IMR-90 (cell line): ENCODE results near the gene CYBRD1. TPM values are rescaled to one million over a fixed set of nuclear protein-coding genes. Genes with fewer than 3 reads are reported as not detected.

Experiments
- ATAC-seq: fragments of 200-7000 bp; cut with Tn5 transposase; 2 replicates; pipeline ENCODE4 v1.9.1; 2020; ENCODE audit warnings: low read depth, mild to moderate bottlenecking, moderate library complexity
- BruUV-seq: library from RNA; stranded (reverse); fragments of 400-500 nt; replicated peaks from 2 replicates; lab custom pipeline; 2021; lab: Mats Ljungman, UMichigan
- CTCF ChIA-PET: fragments of 300-600 bp; formaldehyde crosslinking; extraction: SDS; loops from one replicate; lab custom pipeline; 2021; ENCODE audit warnings: antibody characterized with exemption; lab: Yijun Ruan, JAX
- POLR2A ChIA-PET: fragments of 300-600 bp; sonication (Branson Sonifier 250); formaldehyde crosslinking; loops from one replicate; lab custom pipeline; 2022; ENCODE audit warnings: antibody characterized with exemption; ENCODE audit not compliant: unreplicated experiment; lab: Charles Lee
- DNase-seq: peaks from one replicate; pipeline ENCODE4 v3.0.0; 2013
- H2AFZ ChIP-seq: replicated peaks from 2 replicates; pipeline ENCODE3; 2013; ENCODE audit warnings: low read length, mild to moderate bottlenecking; ENCODE audit not compliant: poor library complexity
- H2AK5ac ChIP-seq: 2 replicates; pipeline ENCODE4 v1.6.1; 2013; ENCODE audit warnings: low read depth, low read length, inconsistent platforms
- H2AK9ac ChIP-seq: replicated peaks from 2 replicates; pipeline ENCODE3; 2013; ENCODE audit warnings: mild to moderate bottlenecking, low read depth, low read length, moderate library complexity; ENCODE audit not compliant: poor library complexity
- H2BK120ac ChIP-seq: 2 replicates; pipeline ENCODE4 v1.6.1; 2013; ENCODE audit warnings: low read depth, low read length, inconsistent platforms
- H2BK15ac ChIP-seq: 3 replicates; pipeline ENCODE4 v1.6.1; 2013; ENCODE audit warnings: low read depth, low read length, inconsistent platforms
- H2BK20ac ChIP-seq: 2 replicates; pipeline ENCODE4 v1.6.1; 2013; ENCODE audit warnings: low read depth, mild to moderate bottlenecking, inconsistent platforms, low read length, moderate library complexity
- H2BK5ac ChIP-seq: 2 replicates; pipeline ENCODE4 v1.6.1; 2013; ENCODE audit warnings: mild to moderate bottlenecking, low read depth, low read length, inconsistent platforms; ENCODE audit not compliant: poor library complexity, severe bottlenecking
- H3K14ac ChIP-seq: replicated peaks from 2 replicates; pipeline ENCODE4 v1.6.1; 2013; ENCODE audit warnings: low read depth, low read length, inconsistent platforms
- H3K18ac ChIP-seq: 2 replicates; pipeline ENCODE4 v1.6.1; 2013; ENCODE audit warnings: low read depth, low read length, control low read depth
- H3K23ac ChIP-seq: 2 replicates; pipeline ENCODE4 v1.6.1; 2013; ENCODE audit warnings: low read depth, low read length, inconsistent platforms
- H3K27ac ChIP-seq: 2 replicates; pipeline ENCODE4 v1.5.1; 2013; ENCODE audit warnings: mild to moderate bottlenecking, control low read depth, low read length; ENCODE audit not compliant: insufficient read depth
- H3K27me3 ChIP-seq: 2 replicates; pipeline ENCODE4 v1.6.1; 2013; ENCODE audit warnings: low read length; ENCODE audit not compliant: control insufficient read depth, insufficient read depth
- H3K36me3 ChIP-seq: 2 replicates; pipeline ENCODE4 v1.6.1; 2013; ENCODE audit warnings: low read length, mixed read lengths; ENCODE audit not compliant: control insufficient read depth, insufficient read depth
- H3K4ac ChIP-seq: 2 replicates; pipeline ENCODE4 v1.6.1; 2013; ENCODE audit warnings: low read depth, low read length, inconsistent platforms
- H3K4me1 ChIP-seq: 2 replicates; pipeline ENCODE4 v1.6.1; 2013; ENCODE audit warnings: low read length, mixed read lengths; ENCODE audit not compliant: control insufficient read depth, insufficient read depth
- H3K4me2 ChIP-seq: 2 replicates; pipeline ENCODE4 v1.6.1; 2013; ENCODE audit warnings: low read depth, mild to moderate bottlenecking, control low read depth, low read length, moderate library complexity
- H3K4me3 ChIP-seq: 2 replicates; pipeline ENCODE4 v1.5.1; 2013; ENCODE audit warnings: low read depth, mild to moderate bottlenecking, control low read depth, low read length, moderate library complexity; ENCODE audit not compliant: insufficient read depth
- H3K56ac ChIP-seq: 2 replicates; pipeline ENCODE4 v1.6.1; 2013; ENCODE audit warnings: low read length, inconsistent platforms; ENCODE audit not compliant: insufficient read depth; ENCODE audit errors: extremely low read depth
- H3K79me1 ChIP-seq, 2 experiments: 2 replicates each; pipeline ENCODE4 v1.6.1; 2013; ENCODE audit warnings: low read length in 2 of 2, inconsistent platforms in 1 of 2, low read depth in 1 of 2
- H3K9ac ChIP-seq: 2 replicates; pipeline ENCODE4 v1.6.1; 2013; ENCODE audit warnings: low read depth, low read length, control low read depth
- H3K9me1 ChIP-seq: 2 replicates; pipeline ENCODE4 v1.6.1; 2013; ENCODE audit warnings: low read length, inconsistent platforms; ENCODE audit not compliant: insufficient read depth
- H3K9me3 ChIP-seq: 2 replicates; pipeline ENCODE4 v1.6.1; 2013; ENCODE audit warnings: low read length; ENCODE audit not compliant: control insufficient read depth, insufficient read depth
- H4K20me1 ChIP-seq: 2 replicates; pipeline ENCODE4 v1.6.1; 2013; ENCODE audit warnings: low read length, inconsistent platforms; ENCODE audit not compliant: insufficient read depth
- H4K5ac ChIP-seq: 2 replicates; pipeline ENCODE4 v1.6.1; 2013; ENCODE audit warnings: mild to moderate bottlenecking, low read depth, low read length, control low read depth
- H4K8ac ChIP-seq, 2 experiments: 2 replicates each; pipeline ENCODE4 v1.6.1; 2013; ENCODE audit warnings: low read depth in 2 of 2, low read length in 2 of 2, control low read depth in 1 of 2, inconsistent platforms in 1 of 2
- H4K91ac ChIP-seq: 2 replicates; pipeline ENCODE4 v1.6.1; 2013; ENCODE audit warnings: low read depth, low read length, inconsistent platforms; ENCODE audit not compliant: insufficient read depth
- BHLHE40 ChIP-seq: fragments of 150-350 bp; IDR thresholded peaks from 2 replicates; pipeline ENCODE4 v1.6.1; 2016; ENCODE audit warnings: mild to moderate bottlenecking, low read depth, low read length
- CEBPB ChIP-seq: IDR thresholded peaks from 2 replicates; pipeline ENCODE4 v1.6.1; 2012; ENCODE audit warnings: low read depth, low read length, improper control_type of control experiment
- CHD1 ChIP-seq: IDR thresholded peaks from 2 replicates; pipeline ENCODE4 v1.6.1; 2012; ENCODE audit warnings: low read depth, low read length, improper control_type of control experiment
- FOS ChIP-seq: fragments of 150-350 bp; IDR thresholded peaks from 2 replicates; pipeline ENCODE4 v1.6.1; 2016; ENCODE audit warnings: low read depth, low read length
- MAFK ChIP-seq: IDR thresholded peaks from 2 replicates; pipeline ENCODE4 v1.6.1; 2012; ENCODE audit warnings: low read depth, low read length, improper control_type of control experiment
- MAZ ChIP-seq: IDR thresholded peaks from 2 replicates; pipeline ENCODE4 v1.6.1; 2012; ENCODE audit warnings: low read depth, mild to moderate bottlenecking, low read length, improper control_type of control experiment, moderate library complexity, borderline replicate concordance
- MXI1 ChIP-seq: IDR thresholded peaks from 2 replicates; pipeline ENCODE4 v1.6.1; 2012; ENCODE audit warnings: low read depth, mild to moderate bottlenecking, low read length, moderate library complexity, borderline replicate concordance
- NFE2L2 ChIP-seq: fragments of 150-350 bp; IDR thresholded peaks from 2 replicates; pipeline ENCODE4 v1.6.1; 2016; ENCODE audit warnings: low read depth, mild to moderate bottlenecking, low read length
- POLR2A ChIP-seq: IDR thresholded peaks from 2 replicates; pipeline ENCODE4 v1.6.1; 2012; ENCODE audit warnings: mild to moderate bottlenecking, low read depth, low read length
- RAD21 ChIP-seq: IDR thresholded peaks from 2 replicates; pipeline ENCODE4 v1.6.1; 2012; ENCODE audit warnings: low read length, improper control_type of control experiment
- RCOR1 ChIP-seq: IDR thresholded peaks from 2 replicates; pipeline ENCODE4 v1.6.1; 2012; ENCODE audit warnings: mild to moderate bottlenecking, low read length, improper control_type of control experiment; ENCODE audit not compliant: insufficient replicate concordance
- RFX5 ChIP-seq: IDR thresholded peaks from 2 replicates; pipeline ENCODE4 v1.8.0; 2012; ENCODE audit warnings: low read depth, mild to moderate bottlenecking, low read length, moderate library complexity
- SMC3 ChIP-seq: fragments of 150-350 bp; IDR thresholded peaks from 2 replicates; pipeline ENCODE4 v1.6.1; 2016; ENCODE audit warnings: low read depth, mild to moderate bottlenecking, antibody characterized with exemption, low read length, moderate library complexity
- WGBS, 2 experiments: methylation state at CpG; one replicate each; pipeline versions ENCODE4 v1.1.5 to v1.1.7; 2013; ENCODE audit warnings: missing lambda C conversion rate in 2 of 2; ENCODE audit not compliant: insufficient read length in 1 of 2; ENCODE audit errors: extremely low coverage in 2 of 2; 5-methylcytosine and 5-hydroxymethylcytosine counted together
- dilution Hi-C: fragments of 300-500 bp; cut with HindIII; formaldehyde crosslinking; loops from one replicate; pipeline ENCODE4 v1.14.3; 2018; ENCODE audit warnings: low sequenced_read_pairs; ENCODE audit not compliant: unreplicated experiment
- in situ Hi-C: fragments of 300-500 bp; cut with MboI; formaldehyde crosslinking; loops from 3 replicates; pipeline ENCODE4 v1.14.3; 2019; ENCODE audit warnings: low sequenced_read_pairs, inconsistent platforms, mixed read lengths
- intact Hi-C: fragments of 100-400 bp; cut with micrococcal nuclease; formaldehyde crosslinking; loops from 2 replicates; pipeline ENCODE4 v1.10.0; 2022
- polyA plus RNA-seq, 3 experiments: library from polyadenylated mRNA; depleted of rRNA; stranded (reverse); fragments of >200 nt; gene quantifications; 2 replicates each; pipeline ENCODE4 v1.2.3, GENCODE V29; 2012; ENCODE audit warnings: low replicate concordance in 1 of 3
- total RNA-seq: library from RNA; depleted of rRNA; stranded (reverse); fragments of >200 nt; gene quantifications from 2 replicates; pipeline ENCODE4 v1.2.3, GENCODE V29; 2012
- TF ChIP-seq, protein P1 (sequence below): conservative IDR thresholded peaks from 2 replicates; pipeline ENCODE4 v1.5.1; 2012; ENCODE audit warnings: mild to moderate bottlenecking, low read depth, low read length, improper control_type of control experiment
- TF ChIP-seq, protein P2 (sequence below): fragments of 150-350 bp; IDR thresholded peaks from 2 replicates; pipeline ENCODE4 v1.6.1; 2017; ENCODE audit warnings: mild to moderate bottlenecking, antibody characterized with exemption, low read length, low read depth
- TF ChIP-seq, protein P3 (sequence below): fragments of 150-350 bp; IDR thresholded peaks from 2 replicates; pipeline ENCODE4 v1.6.1; 2016; ENCODE audit warnings: low read depth, mild to moderate bottlenecking, low read length, moderate library complexity, borderline replicate concordance

CYBRD1 gene
- total and polyA plus RNA-seq, 2 of the 4 experiments (the other 2 are of a cell fraction), result 53.2 to 103 TPM

DNA sequence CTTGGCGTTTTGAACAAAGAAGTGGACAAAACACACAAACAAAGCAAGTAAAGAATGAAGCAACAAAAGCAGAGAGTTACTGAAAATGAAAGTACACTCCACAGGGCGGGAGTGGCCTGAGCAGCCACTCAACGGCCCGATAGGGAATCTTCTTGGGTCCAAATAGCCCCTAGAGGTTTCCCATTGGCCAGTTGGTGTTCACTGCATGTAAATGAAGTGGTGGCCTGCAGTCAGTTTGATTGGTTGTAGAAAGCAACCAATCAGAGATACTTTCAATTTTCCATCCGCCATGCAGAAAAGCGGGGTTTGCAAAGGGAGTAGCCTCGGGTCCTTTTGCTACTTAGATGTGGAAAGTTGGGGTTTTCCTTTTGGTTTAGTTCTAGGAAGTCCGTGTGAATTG is 31.6 kb downstream of the CYBRD1 start:
- intact Hi-C loops, result no loop called here
- Histone ChIP-seq H3K9me1 (peaks cover 5% of the 10 kb centered on the region; the same call in 1 of the 2 replicates), H4K8ac (no peak overlapping the region), H4K91ac (no peak overlapping the region), H3K4ac (no peak overlapping the region), H2BK5ac (no peak overlapping the region), H4K5ac (no peak overlapping the region), H3K4me3 (no peak overlapping the region), H3K27ac (no peak overlapping the region), H2BK120ac (no peak overlapping the region), H2BK15ac (no peak overlapping the region), H2AFZ (no peak overlapping the region), H3K4me2 (no peak overlapping the region), H3K18ac (no peak overlapping the region), H3K23ac (no peak overlapping the region; the same call in 1 of the 2 replicates), H3K79me1 (peaks cover 3 to 7% of the 10 kb centered on the region in 2 experiments; a peak in 1 of 4 replicates), H3K4me1 (peaks cover 7% of the 10 kb centered on the region; the same call in 1 of the 2 replicates), H2BK20ac (no peak overlapping the region), H2AK9ac (no peak overlapping the region), H3K36me3 (peaks cover 20% of the 10 kb centered on the region), H3K14ac (no peak overlapping the region), H4K20me1 (no peaks in the 10 kb centered on the region), H3K27me3 (no peaks in the 10 kb centered on the region), H3K56ac (no peak overlapping the region), H3K9me3 (no peaks in the 10 kb centered on the region), H2AK5ac (no peak overlapping the region), H3K9ac (no peak overlapping the region)
- no peak for ATAC-seq
- 90% methylated on average over 2 of the region's 8 CpGs; no CpG with 5 or more reads in 1 of the 2 experiments for WGBS, 2 experiments
- CTCF ChIA-PET, result no interaction called here
- dilution Hi-C loops, result no loop called here
- TF ChIP-seq, protein P1, sequence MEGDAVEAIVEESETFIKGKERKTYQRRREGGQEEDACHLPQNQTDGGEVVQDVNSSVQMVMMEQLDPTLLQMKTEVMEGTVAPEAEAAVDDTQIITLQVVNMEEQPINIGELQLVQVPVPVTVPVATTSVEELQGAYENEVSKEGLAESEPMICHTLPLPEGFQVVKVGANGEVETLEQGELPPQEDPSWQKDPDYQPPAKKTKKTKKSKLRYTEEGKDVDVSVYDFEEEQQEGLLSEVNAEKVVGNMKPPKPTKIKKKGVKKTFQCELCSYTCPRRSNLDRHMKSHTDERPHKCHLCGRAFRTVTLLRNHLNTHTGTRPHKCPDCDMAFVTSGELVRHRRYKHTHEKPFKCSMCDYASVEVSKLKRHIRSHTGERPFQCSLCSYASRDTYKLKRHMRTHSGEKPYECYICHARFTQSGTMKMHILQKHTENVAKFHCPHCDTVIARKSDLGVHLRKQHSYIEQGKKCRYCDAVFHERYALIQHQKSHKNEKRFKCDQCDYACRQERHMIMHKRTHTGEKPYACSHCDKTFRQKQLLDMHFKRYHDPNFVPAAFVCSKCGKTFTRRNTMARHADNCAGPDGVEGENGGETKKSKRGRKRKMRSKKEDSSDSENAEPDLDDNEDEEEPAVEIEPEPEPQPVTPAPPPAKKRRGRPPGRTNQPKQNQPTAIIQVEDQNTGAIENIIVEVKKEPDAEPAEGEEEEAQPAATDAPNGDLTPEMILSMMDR, result no peak
- TF ChIP-seq POLR2A, result no peak
- TF ChIP-seq, protein P2, sequence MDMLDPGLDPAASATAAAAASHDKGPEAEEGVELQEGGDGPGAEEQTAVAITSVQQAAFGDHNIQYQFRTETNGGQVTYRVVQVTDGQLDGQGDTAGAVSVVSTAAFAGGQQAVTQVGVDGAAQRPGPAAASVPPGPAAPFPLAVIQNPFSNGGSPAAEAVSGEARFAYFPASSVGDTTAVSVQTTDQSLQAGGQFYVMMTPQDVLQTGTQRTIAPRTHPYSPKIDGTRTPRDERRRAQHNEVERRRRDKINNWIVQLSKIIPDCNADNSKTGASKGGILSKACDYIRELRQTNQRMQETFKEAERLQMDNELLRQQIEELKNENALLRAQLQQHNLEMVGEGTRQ, result no peak
- no peak for TF ChIP-seq RAD21
- no peak for TF ChIP-seq RCOR1
- TF ChIP-seq MXI1, result no peak
- no peak for TF ChIP-seq CEBPB
- TF ChIP-seq SMC3, result no peak
- no peak for TF ChIP-seq BHLHE40
- TF ChIP-seq MAZ, result no peak
- TF ChIP-seq NFE2L2, result no peak
- no peak for TF ChIP-seq RFX5
- no peak for TF ChIP-seq MAFK
- no peak for TF ChIP-seq CHD1
- no peak for TF ChIP-seq FOS
- TF ChIP-seq, protein P3, sequence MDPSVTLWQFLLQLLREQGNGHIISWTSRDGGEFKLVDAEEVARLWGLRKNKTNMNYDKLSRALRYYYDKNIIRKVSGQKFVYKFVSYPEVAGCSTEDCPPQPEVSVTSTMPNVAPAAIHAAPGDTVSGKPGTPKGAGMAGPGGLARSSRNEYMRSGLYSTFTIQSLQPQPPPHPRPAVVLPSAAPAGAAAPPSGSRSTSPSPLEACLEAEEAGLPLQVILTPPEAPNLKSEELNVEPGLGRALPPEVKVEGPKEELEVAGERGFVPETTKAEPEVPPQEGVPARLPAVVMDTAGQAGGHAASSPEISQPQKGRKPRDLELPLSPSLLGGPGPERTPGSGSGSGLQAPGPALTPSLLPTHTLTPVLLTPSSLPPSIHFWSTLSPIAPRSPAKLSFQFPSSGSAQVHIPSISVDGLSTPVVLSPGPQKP, result no peak
- POLR2A ChIA-PET, result no interaction called here
- in situ Hi-C loops, result no loop called here
- no TSS peak for BruUV-seq
- no peak for DNase-seq
